Measurements from ENCODE around the gene GAB1.
A peak's percentile ranks its signal among the peaks of the same experiment; 100 is the strongest.

Gene GAB1

DNA sequence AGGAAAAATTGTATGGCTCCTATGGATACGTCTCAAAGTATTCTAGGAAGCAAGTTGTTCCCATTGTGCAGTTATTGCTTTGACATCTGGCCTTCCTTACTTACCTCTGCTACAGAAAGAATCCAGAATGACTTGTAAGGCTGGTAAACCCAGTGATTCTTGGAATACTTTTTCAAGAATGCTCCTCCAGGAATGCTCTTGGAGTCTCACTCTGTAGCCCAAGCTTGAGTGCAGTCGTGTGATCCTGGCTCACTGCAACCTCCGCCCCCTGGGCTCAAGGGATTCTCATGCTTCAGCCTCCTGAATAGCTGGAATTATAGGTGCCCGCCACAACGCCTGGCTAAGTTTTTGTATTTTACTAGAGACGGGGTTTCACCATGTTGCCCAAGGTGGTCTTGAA is 38.1 kb downstream of the GAB1 start:
- Histone ChIP-seq H3K27ac (ENCODE audit: low read depth, low read length, poor library complexity, severe bottlenecking) (no peak overlapping the region), H3F3A (ENCODE audit: insufficient read depth, low read length) (no peaks in the 10 kb centered on the region), H3K4me3 (ENCODE audit: low read depth, low read length, poor library complexity, severe bottlenecking) (no peak overlapping the region), H3K27me3 (ENCODE audit: insufficient read depth, low read length) (no peaks in the 10 kb centered on the region), H3K4me1 (ENCODE audit: insufficient read depth, low read length, severe bottlenecking) (peaks cover 23% of the 10 kb centered on the region), H3K36me3 (ENCODE audit: insufficient read depth, low read length) (no peaks in the 10 kb centered on the region), H3K4me2 (ENCODE audit: low read length) (no peak overlapping the region), H3K9ac (ENCODE audit: low read length) (no peak overlapping the region), H3K9me2 (ENCODE audit: low read depth, low read length) (no peaks in the 10 kb centered on the region), H3K9me3 (ENCODE audit: low read length) (no peaks in the 10 kb centered on the region), H4K20me1 (ENCODE audit: insufficient read depth, low read length) (no peaks in the 10 kb centered on the region), H2AFZ (ENCODE audit: low read length) (no peak overlapping the region), H3K79me2 (ENCODE audit: insufficient read depth, low read length) (no peaks in the 10 kb centered on the region)
- TF ChIP-seq, protein P1, sequence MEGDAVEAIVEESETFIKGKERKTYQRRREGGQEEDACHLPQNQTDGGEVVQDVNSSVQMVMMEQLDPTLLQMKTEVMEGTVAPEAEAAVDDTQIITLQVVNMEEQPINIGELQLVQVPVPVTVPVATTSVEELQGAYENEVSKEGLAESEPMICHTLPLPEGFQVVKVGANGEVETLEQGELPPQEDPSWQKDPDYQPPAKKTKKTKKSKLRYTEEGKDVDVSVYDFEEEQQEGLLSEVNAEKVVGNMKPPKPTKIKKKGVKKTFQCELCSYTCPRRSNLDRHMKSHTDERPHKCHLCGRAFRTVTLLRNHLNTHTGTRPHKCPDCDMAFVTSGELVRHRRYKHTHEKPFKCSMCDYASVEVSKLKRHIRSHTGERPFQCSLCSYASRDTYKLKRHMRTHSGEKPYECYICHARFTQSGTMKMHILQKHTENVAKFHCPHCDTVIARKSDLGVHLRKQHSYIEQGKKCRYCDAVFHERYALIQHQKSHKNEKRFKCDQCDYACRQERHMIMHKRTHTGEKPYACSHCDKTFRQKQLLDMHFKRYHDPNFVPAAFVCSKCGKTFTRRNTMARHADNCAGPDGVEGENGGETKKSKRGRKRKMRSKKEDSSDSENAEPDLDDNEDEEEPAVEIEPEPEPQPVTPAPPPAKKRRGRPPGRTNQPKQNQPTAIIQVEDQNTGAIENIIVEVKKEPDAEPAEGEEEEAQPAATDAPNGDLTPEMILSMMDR (IDR thresholded peaks at IDR 0.05; ENCODE audit: low read length): no peak
- TF ChIP-seq EZH2 (IDR thresholded peaks at IDR 0.05; ENCODE audit: borderline replicate concordance, low read length): no peak

DNA sequence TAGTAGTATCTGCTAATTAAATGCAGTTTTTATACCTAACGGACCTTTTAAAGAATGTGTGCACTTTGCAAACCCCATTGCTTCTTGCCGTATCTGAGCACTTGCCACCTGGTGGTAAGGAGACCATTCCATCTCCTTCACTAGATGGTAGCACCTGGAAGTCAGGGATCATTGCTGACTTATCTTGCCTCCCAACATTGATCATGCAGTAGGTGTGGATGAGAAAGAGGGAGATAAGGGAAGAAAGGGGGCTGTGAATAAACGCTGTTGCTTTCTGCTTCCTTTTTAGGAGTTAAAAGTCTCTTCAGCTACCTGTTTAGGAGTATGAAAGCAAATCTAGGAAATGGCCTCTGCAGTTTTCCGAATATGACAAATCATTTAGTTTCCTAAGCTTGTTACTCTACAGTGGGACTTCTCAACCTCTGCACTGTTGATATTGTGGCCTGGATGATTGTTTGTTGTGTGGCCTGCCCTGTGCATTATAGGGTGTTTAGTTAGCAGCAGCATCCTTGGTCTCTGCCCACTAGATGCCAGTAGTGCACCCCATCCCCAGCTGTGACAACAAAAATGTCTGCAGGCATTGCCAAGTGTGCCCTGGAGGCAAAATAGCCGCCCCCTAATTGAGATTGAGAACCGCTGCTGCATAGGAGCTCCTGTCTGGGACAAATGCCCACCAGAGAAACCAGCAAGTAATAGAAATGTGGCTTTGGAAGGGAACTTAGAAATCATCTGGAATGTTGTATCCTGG is 38.8 kb downstream of the GAB1 start:
- Histone ChIP-seq H2AFZ (ENCODE audit: low read length) (no peak overlapping the region), H3K27me3 (ENCODE audit: insufficient read depth, low read length) (no peaks in the 10 kb centered on the region), H3K4me2 (ENCODE audit: low read length) (no peak overlapping the region), H3K9ac (ENCODE audit: low read length) (no peak overlapping the region), H3K9me3 (ENCODE audit: low read length) (no peaks in the 10 kb centered on the region), H3K9me2 (ENCODE audit: low read depth, low read length) (no peaks in the 10 kb centered on the region), H3K79me2 (ENCODE audit: insufficient read depth, low read length) (no peaks in the 10 kb centered on the region), H3F3A (ENCODE audit: insufficient read depth, low read length) (no peaks in the 10 kb centered on the region), H3K36me3 (ENCODE audit: insufficient read depth, low read length) (no peaks in the 10 kb centered on the region), H3K4me1 (ENCODE audit: insufficient read depth, low read length, severe bottlenecking) (peaks cover 23% of the 10 kb centered on the region), H3K4me3 (ENCODE audit: low read depth, low read length, poor library complexity, severe bottlenecking) (no peak overlapping the region), H3K27ac (ENCODE audit: low read depth, low read length, poor library complexity, severe bottlenecking) (no peak overlapping the region), H4K20me1 (ENCODE audit: insufficient read depth, low read length) (no peaks in the 10 kb centered on the region)
- TF ChIP-seq, protein P1 (IDR thresholded peaks at IDR 0.05; ENCODE audit: low read length): peak; percentile 52
- TF ChIP-seq EZH2 (IDR thresholded peaks at IDR 0.05; ENCODE audit: borderline replicate concordance, low read length): no peak

DNA sequence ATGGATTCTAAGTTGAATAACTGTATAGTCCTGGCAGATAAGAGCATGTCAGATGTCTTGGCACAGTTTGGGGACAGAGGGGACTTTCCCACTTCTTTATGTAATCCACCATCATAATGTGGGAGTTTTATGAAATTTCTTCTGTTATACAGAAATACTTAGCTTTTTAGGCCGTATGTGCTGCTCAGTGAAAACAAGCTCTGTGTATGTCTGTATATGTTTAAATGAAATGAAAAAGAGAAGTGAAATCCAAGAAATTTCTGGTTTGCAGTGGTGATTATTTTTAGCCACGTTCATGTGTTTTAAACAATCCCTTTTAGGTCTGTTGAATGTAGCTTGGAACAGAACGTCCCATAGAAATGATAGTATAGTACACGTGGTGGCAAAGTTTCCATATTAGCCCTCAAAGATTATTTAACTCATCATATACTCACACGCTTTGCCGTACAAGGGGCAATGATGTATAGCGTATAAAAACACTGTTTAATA is 41.0 kb downstream of the GAB1 start:
- Histone ChIP-seq H3K27me3 (ENCODE audit: insufficient read depth, low read length) (no peaks in the 10 kb centered on the region), H3K4me2 (ENCODE audit: low read length) (no peak overlapping the region), H3K9me3 (ENCODE audit: low read length) (no peaks in the 10 kb centered on the region), H3K27ac (ENCODE audit: low read depth, low read length, poor library complexity, severe bottlenecking) (peak overlapping the region; percentile 46), H4K20me1 (ENCODE audit: insufficient read depth, low read length) (no peaks in the 10 kb centered on the region), H3K9me2 (ENCODE audit: low read depth, low read length) (no peaks in the 10 kb centered on the region), H3K79me2 (ENCODE audit: insufficient read depth, low read length) (no peaks in the 10 kb centered on the region), H3K36me3 (ENCODE audit: insufficient read depth, low read length) (no peaks in the 10 kb centered on the region), H3K4me1 (ENCODE audit: insufficient read depth, low read length, severe bottlenecking) (peaks cover 23% of the 10 kb centered on the region), H3K4me3 (ENCODE audit: low read depth, low read length, poor library complexity, severe bottlenecking) (no peak overlapping the region), H3K9ac (ENCODE audit: low read length) (no peak overlapping the region), H3F3A (ENCODE audit: insufficient read depth, low read length) (no peaks in the 10 kb centered on the region), H2AFZ (ENCODE audit: low read length) (no peak overlapping the region)
- TF ChIP-seq, protein P1 (IDR thresholded peaks at IDR 0.05; ENCODE audit: low read length): no peak
- TF ChIP-seq EZH2 (IDR thresholded peaks at IDR 0.05; ENCODE audit: borderline replicate concordance, low read length): no peak
